ENCODE measurements around the gene GET4.

The GET4 gene

GRCh38 chr7:876077-876971 is at the start of gene GET4:
Gene GET4, plus strand, starts transcription at chr7:876554. Its CDS starts 92 bp downstream, at chr7:876646.
- peak; percentile 90 for DNase-seq (ENCODE audit: low read depth)

- DNase-seq (ENCODE audit: low read depth) = no peak
These were observed 47.4 kb upstream of the GET4 start for GRCh38 chr7:828793-829561.

GRCh38 chr7:830069-830468 is 46.3 kb upstream of the GET4 start:
- DNase-seq (ENCODE audit: low read depth) = no peak

- DNase-seq (ENCODE audit: low read depth) = no peak
These were observed 44.7 kb upstream of the GET4 start for GRCh38 chr7:831596-832166.

GRCh38 chr7:832167-832967 is 44.0 kb upstream of the GET4 start, which contains the start of gene SUN1:
Gene SUN1, plus strand, starts transcription at chr7:832476. Its CDS starts 49 bp downstream, at chr7:832525.
- peak; percentile 51 for DNase-seq (ENCODE audit: low read depth)

GRCh38 chr7:832968-833424 is 43.4 kb upstream of the GET4 start:
- DNase-seq (ENCODE audit: low read depth) = no peak

- no peak for DNase-seq (ENCODE audit: low read depth)
These were observed 42.6 kb upstream of the GET4 start for GRCh38 chr7:833601-834258.

GRCh38 chr7:834277-834676 is 42.1 kb upstream of the GET4 start:
- no peak for DNase-seq (ENCODE audit: low read depth)

- DNase-seq (ENCODE audit: low read depth) = no peak
These were observed 41.3 kb upstream of the GET4 start for GRCh38 chr7:835021-835420.

- no peak for DNase-seq (ENCODE audit: low read depth)
These were observed 40.6 kb upstream of the GET4 start for GRCh38 chr7:835485-836401.

GRCh38 chr7:836429-836828 is 39.9 kb upstream of the GET4 start:
- no peak for DNase-seq (ENCODE audit: low read depth)

- no peak for DNase-seq (ENCODE audit: low read depth)
These were observed 39.4 kb upstream of the GET4 start for GRCh38 chr7:837001-837400.

- DNase-seq (ENCODE audit: low read depth) = no peak
These were observed 36.3 kb upstream of the GET4 start for GRCh38 chr7:840001-840600.

GRCh38 chr7:841943-842342 is 34.4 kb upstream of the GET4 start:
- DNase-seq (ENCODE audit: low read depth) = no peak

- DNase-seq (ENCODE audit: low read depth) = no peak
These were observed 33.8 kb upstream of the GET4 start for GRCh38 chr7:842431-843031.

GRCh38 chr7:843230-843629 is 33.1 kb upstream of the GET4 start:
- no peak for DNase-seq (ENCODE audit: low read depth)

GRCh38 chr7:844043-844442 is 32.3 kb upstream of the GET4 start:
- no peak for DNase-seq (ENCODE audit: low read depth)

GRCh38 chr7:844514-844913 is 31.8 kb upstream of the GET4 start:
- DNase-seq (ENCODE audit: low read depth) = no peak

- DNase-seq (ENCODE audit: low read depth) = no peak
These were observed 31.3 kb upstream of the GET4 start for GRCh38 chr7:845091-845490.
